Measurements from ENCODE around the gene TP53BP1. TPM values are rescaled to one million over a fixed set of nuclear protein-coding genes. Genes with fewer than 3 reads are reported as not detected.

TP53BP1 gene
- polyA plus RNA-seq, 1 donor from 2014 or later: 98.7 TPM

DNA sequence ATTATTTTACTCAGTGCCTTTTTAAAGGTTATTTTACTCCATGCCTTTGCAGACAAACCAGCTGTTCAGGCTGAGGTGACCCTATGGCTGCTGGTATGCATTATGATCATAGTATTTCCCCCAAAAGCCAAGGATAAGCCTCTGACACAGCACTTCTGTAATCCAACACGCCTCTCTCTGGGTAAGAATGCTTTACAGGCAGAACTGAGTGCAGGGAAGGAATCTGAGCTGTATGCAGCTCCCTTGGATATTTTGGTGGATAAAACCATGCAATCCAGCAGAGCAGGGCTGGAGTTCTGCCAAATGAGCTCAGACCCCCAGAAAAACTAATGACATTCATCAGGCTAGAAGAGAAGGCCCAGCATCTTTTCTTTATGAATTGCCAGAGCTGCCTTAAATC, 12.8 kb upstream of the TP53BP1 start:
- Histone ChIP-seq H3K9ac (ENCODE audit: low read length) (no peak overlapping the region), H3K4me2 (ENCODE audit: low read length) (no peak overlapping the region), H3F3A (ENCODE audit: insufficient read depth, low read length, poor library complexity, severe bottlenecking) (peaks cover 4% of the 10 kb centered on the region), H3K9me3 (ENCODE audit: low read length) (no peaks in the 10 kb centered on the region), H3K27ac (ENCODE audit: low read length) (no peak overlapping the region), H4K20me1 (ENCODE audit: insufficient read depth) (no peaks in the 10 kb centered on the region), H3K9me2 (ENCODE audit: insufficient read depth, low read length) (no peaks in the 10 kb centered on the region), H3K79me2 (replicated peaks; ENCODE audit: insufficient read depth, low read length) (peaks cover 4% of the 10 kb centered on the region), H3K4me3 (ENCODE audit: low read length) (no peak overlapping the region), H3K36me3 (ENCODE audit: insufficient read depth, low read length) (no peaks in the 10 kb centered on the region), H2AFZ (ENCODE audit: low read depth, low read length) (no peak overlapping the region), H3K27me3 (ENCODE audit: insufficient read depth, low read depth, low read length) (no peaks in the 10 kb centered on the region)
- TF ChIP-seq TAF1 (IDR thresholded peaks at IDR 0.05; ENCODE audit: low read depth) (no peak), SMC3 (conservative IDR thresholded peaks at IDR 0.05; ENCODE audit: poor library complexity) (no peak), MXI1 (conservative IDR thresholded peaks at IDR 0.05; ENCODE audit: poor library complexity, severe bottlenecking) (no peak), EP300 (conservative IDR thresholded peaks at IDR 0.05; ENCODE audit: poor library complexity, severe bottlenecking) (no peak), POLR2AphosphoS5 (IDR thresholded peaks at IDR 0.05) (no peak), RAD21 (conservative IDR thresholded peaks at IDR 0.05) (no peak), EZH2 (IDR thresholded peaks at IDR 0.05; ENCODE audit: borderline replicate concordance, insufficient read depth, low read length, poor library complexity, severe bottlenecking) (no peak)
- TF ChIP-seq, protein P1, sequence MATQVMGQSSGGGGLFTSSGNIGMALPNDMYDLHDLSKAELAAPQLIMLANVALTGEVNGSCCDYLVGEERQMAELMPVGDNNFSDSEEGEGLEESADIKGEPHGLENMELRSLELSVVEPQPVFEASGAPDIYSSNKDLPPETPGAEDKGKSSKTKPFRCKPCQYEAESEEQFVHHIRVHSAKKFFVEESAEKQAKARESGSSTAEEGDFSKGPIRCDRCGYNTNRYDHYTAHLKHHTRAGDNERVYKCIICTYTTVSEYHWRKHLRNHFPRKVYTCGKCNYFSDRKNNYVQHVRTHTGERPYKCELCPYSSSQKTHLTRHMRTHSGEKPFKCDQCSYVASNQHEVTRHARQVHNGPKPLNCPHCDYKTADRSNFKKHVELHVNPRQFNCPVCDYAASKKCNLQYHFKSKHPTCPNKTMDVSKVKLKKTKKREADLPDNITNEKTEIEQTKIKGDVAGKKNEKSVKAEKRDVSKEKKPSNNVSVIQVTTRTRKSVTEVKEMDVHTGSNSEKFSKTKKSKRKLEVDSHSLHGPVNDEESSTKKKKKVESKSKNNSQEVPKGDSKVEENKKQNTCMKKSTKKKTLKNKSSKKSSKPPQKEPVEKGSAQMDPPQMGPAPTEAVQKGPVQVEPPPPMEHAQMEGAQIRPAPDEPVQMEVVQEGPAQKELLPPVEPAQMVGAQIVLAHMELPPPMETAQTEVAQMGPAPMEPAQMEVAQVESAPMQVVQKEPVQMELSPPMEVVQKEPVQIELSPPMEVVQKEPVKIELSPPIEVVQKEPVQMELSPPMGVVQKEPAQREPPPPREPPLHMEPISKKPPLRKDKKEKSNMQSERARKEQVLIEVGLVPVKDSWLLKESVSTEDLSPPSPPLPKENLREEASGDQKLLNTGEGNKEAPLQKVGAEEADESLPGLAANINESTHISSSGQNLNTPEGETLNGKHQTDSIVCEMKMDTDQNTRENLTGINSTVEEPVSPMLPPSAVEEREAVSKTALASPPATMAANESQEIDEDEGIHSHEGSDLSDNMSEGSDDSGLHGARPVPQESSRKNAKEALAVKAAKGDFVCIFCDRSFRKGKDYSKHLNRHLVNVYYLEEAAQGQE (IDR thresholded peaks at IDR 0.05; ENCODE audit: borderline replicate concordance): no peak
- TF ChIP-seq, protein P2, sequence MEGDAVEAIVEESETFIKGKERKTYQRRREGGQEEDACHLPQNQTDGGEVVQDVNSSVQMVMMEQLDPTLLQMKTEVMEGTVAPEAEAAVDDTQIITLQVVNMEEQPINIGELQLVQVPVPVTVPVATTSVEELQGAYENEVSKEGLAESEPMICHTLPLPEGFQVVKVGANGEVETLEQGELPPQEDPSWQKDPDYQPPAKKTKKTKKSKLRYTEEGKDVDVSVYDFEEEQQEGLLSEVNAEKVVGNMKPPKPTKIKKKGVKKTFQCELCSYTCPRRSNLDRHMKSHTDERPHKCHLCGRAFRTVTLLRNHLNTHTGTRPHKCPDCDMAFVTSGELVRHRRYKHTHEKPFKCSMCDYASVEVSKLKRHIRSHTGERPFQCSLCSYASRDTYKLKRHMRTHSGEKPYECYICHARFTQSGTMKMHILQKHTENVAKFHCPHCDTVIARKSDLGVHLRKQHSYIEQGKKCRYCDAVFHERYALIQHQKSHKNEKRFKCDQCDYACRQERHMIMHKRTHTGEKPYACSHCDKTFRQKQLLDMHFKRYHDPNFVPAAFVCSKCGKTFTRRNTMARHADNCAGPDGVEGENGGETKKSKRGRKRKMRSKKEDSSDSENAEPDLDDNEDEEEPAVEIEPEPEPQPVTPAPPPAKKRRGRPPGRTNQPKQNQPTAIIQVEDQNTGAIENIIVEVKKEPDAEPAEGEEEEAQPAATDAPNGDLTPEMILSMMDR (IDR thresholded peaks at IDR 0.05; ENCODE audit: poor library complexity, severe bottlenecking): no peak

- H3K27ac ChIP-seq (ENCODE audit: low read length): no peak overlapping the region
- H3F3A ChIP-seq (ENCODE audit: insufficient read depth, low read length, poor library complexity, severe bottlenecking): no peaks in the 10 kb centered on the region
- H3K4me3 ChIP-seq (ENCODE audit: low read length): no peak overlapping the region
- TF ChIP-seq, protein P1 (IDR thresholded peaks at IDR 0.05; ENCODE audit: borderline replicate concordance): no peak
- TF ChIP-seq TAF1 (IDR thresholded peaks at IDR 0.05; ENCODE audit: low read depth): no peak
- no peak for TF ChIP-seq EP300 (conservative IDR thresholded peaks at IDR 0.05; ENCODE audit: poor library complexity, severe bottlenecking)
- TF ChIP-seq POLR2AphosphoS5 (IDR thresholded peaks at IDR 0.05): no peak
- no peak for TF ChIP-seq RAD21 (conservative IDR thresholded peaks at IDR 0.05)
- no peak for TF ChIP-seq SMC3 (conservative IDR thresholded peaks at IDR 0.05; ENCODE audit: poor library complexity)
- TF ChIP-seq, protein P2 (IDR thresholded peaks at IDR 0.05; ENCODE audit: poor library complexity, severe bottlenecking): no peak
- TF ChIP-seq MXI1 (conservative IDR thresholded peaks at IDR 0.05; ENCODE audit: poor library complexity, severe bottlenecking): no peak
- TF ChIP-seq EZH2 (IDR thresholded peaks at IDR 0.05; ENCODE audit: borderline replicate concordance, insufficient read depth, low read length, poor library complexity, severe bottlenecking): no peak
- H3K36me3 ChIP-seq (ENCODE audit: insufficient read depth, low read length): no peaks in the 10 kb centered on the region
- H4K20me1 ChIP-seq (ENCODE audit: insufficient read depth): no peaks in the 10 kb centered on the region
- no peaks in the 10 kb centered on the region for H3K9me3 ChIP-seq (ENCODE audit: low read length)
- no peaks in the 10 kb centered on the region for H3K79me2 ChIP-seq (replicated peaks; ENCODE audit: insufficient read depth, low read length)
- H2AFZ ChIP-seq (ENCODE audit: low read depth, low read length): no peak overlapping the region
- no peak overlapping the region for H3K4me2 ChIP-seq (ENCODE audit: low read length)
- H3K9me2 ChIP-seq (ENCODE audit: insufficient read depth, low read length): no peaks in the 10 kb centered on the region
- no peak overlapping the region for H3K9ac ChIP-seq (ENCODE audit: low read length)
- H3K27me3 ChIP-seq (ENCODE audit: insufficient read depth, low read depth, low read length): no peaks in the 10 kb centered on the region
Measured at GRCh38 chr15:43499635-43500034, 6.7 kb upstream of the TP53BP1 start.

All from neural cell (in vitro differentiated cells).